GM12873 (cell line): ENCODE results near the gene RPLP2.
A peak's percentile ranks its signal among the peaks of the same experiment; 100 is the strongest.

Experiments
- CTCF ChIP-seq: IDR thresholded peaks from 2 replicates; pipeline ENCODE4 v1.5.1; 2012; ENCODE audit warnings: low read depth, mild to moderate bottlenecking, moderate library complexity, low read length, control low read depth; ENCODE audit not compliant: insufficient read depth; ENCODE audit errors: missing control alignments

The RPLP2 gene

GRCh38 chr11:849104-849824, 39.5 kb downstream of the RPLP2 start:
- TF ChIP-seq CTCF = no peak

GRCh38 chr11:849951-850774, 40.4 kb downstream of the RPLP2 start:
- TF ChIP-seq CTCF = no peak

DNA sequence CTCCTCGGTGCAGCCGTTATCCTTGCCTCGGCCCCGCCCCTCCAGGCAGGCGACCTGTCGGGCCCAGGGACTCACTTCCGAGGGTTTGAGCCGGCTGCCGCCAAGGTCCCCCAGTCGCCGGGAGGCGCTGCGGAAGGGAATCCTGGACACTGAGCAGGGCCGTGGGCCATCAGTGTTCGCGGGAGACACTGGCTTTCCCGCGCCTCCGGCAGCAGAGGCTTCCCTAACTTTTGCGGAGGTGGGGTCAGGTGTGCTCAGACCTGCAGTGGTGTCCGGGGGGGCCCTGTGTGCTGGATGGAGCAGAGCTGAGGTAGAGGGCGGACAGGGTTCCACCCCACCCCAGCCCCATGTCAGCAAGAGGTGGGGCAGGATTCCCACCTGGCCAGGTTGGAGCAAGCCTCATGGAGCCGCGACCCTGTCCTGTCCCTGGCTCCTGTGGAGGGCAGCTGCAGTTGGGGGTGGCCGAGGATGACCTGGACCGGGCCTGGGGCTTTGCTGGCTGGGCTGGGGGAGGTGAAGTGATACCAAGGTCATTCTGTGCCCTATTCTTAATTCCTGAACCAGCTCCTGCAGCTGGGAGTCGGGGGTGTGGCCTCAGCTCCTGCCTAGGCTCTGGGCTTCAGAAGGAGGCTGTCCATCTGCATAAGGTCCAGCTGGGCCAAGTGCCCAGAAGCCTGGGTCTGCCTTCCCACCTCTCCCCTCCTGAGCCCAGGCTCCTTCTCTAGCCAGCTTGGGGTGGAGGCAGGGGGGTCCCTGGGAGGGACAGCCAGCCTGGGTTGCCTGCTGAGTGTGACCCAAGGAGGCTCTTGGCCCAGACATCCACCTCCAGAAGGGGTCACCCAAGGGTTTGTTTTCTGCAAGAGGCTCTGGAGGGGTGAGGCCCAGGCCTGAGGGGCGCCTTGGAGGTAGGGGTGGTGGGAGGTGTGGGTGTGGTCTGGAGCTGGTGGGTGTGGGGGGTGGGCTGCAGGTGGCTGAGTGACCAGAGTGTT, 41.3 kb downstream of the RPLP2 start:
- TF ChIP-seq CTCF = peak; percentile 42

DNA sequence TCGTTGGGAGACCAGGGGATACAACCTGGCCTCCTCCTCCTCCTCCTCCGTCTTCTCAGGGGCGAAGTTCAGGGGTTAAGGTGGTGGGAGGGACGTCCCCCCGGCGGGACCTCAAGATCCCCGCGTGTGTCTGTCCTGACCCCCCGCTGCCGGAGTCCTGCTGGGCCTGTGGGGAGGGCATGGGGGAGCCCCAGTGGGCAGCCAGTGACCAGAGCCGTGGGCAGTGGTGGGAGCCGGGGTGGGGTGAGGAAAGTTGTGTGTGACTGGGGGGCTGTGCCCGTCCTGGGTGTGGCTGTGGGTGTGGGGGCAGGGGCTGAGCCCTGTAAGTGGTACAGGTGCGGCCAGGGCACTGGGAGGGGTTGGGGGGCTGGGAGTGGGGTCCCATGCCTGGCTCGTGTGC, 43.0 kb downstream of the RPLP2 start:
- TF ChIP-seq CTCF = no peak

- no peak for TF ChIP-seq CTCF
These were observed 44.1 kb downstream of the RPLP2 start for GRCh38 chr11:853682-854448.

GRCh38 chr11:854601-855329, 45.0 kb downstream of the RPLP2 start:
- no peak for TF ChIP-seq CTCF
